HG02623 (cell line): Measurements from ENCODE around the gene PPP1R37.

Experiments used
- ATAC-seq: cut with Tn5 transposase; IDR thresholded peaks from one replicate; pipeline ENCODE4 v1.9.1; 2021; ENCODE audit warnings: moderate library complexity; ENCODE audit not compliant: unreplicated experiment

Gene PPP1R37

DNA sequence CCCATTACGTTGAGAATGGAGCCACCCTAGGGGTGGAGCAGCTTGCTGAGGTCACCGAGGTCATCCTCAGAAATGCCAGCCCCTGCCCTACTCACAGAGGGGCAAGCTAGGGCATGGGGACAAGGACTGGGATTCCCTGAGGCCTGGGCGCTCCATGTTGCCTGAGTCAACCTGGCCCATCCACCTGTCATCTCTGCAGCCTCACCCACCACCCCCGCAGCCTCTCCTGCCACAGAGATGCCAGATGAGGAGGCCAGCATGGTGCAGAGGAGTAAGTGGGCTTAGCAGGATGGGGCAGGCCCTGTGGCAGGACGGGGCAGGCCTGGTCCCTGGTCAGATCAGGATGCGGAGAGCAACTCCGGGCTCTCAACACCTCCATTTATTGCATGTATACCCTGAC is 58.3 kb downstream of the PPP1R37 start:
- ATAC-seq: no peak

DNA sequence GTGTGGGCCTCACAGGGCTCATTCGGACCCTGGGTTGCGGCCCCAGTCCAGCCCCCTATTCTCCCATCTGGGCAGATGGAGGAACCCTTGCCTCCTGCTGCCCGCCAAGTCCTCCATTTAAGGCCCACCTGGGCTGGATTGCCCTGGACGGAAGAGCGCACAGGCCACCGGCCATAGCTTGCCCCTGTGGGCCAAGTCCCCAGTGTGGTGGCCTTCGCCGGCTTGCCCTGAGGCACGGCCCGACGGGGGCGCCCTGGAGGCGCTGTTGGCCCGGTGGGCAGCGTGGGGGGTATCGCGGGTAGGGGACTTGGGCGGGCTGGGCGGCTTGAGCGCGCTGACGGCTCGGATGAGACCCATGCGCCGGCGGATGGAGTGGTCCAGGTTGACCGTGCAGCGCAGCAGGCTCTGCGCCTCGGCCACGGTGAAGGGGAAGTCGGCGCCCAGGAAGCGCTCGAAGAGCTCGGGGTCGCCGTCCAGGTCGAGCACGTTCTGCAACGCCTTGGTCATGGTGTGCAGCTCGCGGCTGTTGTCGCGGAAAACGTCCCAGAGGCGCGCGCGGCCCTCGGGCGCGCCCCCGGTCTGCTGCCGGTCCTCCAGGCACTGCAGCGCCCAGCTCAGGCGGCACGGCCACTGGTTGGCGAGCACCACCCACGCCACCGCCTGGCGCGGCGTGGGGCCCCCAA is 59.0 kb downstream of the PPP1R37 start:
- ATAC-seq: no peak

DNA sequence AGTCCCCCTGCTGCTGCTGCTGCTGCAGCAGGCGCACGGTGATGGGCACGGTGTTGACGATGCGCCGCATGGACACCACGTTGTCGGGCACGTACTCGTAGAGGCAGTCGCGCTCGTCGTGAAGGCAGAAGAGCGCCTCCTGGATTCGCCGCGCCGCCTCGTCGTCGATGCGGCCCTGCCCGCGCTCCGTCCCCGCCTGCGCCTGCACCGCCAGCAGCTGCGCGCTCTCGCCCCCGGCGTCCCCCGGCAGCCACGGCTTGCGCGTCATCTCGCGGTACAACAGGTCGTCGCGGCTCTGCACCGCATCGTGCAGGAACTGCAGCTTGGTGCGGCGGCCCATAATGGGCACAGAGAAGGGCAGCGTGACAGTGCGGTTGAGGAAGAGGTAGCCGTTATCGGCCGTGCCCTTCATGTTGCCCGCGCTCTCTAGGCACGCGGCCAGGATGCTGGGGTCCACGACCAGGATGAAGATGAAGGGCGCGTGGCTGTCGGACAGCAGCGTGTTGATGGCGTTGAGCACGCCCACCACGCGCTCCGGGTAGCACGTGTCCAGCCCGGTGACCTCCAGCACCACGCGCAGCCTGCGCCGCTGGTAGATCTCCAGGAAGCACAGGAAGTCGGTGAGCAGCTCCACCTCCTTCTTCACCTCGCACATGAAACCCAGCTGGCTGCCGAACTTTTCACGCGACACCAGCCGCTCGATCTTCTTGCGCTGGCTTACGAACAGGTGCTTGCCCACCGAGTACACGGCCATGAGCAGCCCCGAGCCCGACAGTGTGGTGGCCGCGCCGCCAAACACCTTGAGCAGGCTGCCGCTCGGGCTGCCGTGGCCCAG is 59.7 kb downstream of the PPP1R37 start:
- no peak for ATAC-seq

DNA sequence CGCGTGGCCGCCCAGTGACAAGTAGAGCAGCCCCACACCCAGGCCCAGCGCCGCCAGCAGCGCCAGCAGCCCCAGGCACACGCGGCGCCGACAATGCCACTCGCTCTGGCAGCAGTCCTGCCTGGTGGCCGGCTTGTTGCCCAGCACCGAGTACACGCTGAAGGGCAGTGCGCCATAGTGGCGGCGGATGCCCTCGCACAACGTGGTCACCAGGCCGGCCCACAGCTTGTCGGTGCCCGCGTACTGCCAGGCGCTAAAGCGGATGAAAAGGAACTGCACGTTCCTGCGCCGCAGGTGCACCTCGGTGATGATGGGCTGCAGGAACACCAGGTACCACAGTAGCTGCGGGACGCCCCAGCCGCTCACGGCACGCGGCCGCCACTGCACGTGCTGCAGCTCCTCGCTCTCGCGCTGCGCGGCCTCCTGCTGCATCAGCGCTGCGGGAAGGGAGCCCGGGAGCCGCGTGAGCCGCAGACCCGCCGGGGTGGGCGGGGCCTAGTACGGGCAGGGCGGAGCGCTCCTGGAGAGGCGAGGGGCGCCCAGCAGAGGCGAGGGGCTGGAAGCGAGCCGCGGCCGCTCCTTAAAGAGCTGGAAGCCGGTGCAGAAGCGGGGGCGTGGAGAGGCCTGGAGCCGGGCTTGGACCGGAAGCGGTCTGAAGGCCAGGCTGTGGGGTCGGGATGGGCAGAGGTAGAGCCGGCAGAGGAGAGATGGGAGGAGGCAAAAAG is 60.5 kb downstream of the PPP1R37 start:
- no peak for ATAC-seq

DNA sequence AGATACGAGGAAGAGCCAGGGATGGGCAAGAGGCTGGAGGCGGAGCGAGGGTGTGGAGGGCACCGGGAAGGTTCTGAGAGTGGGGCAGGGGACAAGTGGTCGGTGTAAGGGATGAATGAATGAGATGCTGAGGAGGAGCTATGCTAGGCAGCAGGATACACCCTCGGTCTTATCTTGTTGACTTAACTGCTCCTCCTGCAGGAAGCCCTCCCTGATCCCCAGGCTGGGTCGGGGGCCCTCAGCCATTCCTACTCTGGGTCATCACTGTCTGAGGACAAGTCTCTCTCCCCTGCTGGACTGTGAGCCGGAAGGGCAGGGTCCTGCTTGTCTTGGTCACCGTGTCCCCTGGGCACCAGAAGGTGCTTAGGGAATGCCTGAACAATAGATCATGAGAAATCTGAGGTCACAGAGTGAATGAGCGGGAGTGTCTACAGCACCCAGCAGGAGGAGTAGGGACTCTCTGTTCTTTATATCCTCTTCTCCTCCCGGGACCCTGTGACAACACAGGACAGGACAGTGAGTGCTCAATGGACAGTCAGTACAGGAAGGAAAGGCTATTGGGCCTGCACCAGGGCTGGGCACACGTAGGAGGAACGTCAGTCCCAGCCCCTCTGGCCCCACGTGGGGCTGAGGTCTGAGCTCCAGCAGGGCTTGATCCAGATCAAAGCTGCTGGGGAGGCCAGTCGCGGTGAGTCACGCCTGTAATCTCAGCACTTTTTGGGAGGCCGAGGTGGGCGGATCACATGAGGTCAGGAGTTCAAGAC is 61.3 kb downstream of the PPP1R37 start:
- ATAC-seq: no peak

DNA sequence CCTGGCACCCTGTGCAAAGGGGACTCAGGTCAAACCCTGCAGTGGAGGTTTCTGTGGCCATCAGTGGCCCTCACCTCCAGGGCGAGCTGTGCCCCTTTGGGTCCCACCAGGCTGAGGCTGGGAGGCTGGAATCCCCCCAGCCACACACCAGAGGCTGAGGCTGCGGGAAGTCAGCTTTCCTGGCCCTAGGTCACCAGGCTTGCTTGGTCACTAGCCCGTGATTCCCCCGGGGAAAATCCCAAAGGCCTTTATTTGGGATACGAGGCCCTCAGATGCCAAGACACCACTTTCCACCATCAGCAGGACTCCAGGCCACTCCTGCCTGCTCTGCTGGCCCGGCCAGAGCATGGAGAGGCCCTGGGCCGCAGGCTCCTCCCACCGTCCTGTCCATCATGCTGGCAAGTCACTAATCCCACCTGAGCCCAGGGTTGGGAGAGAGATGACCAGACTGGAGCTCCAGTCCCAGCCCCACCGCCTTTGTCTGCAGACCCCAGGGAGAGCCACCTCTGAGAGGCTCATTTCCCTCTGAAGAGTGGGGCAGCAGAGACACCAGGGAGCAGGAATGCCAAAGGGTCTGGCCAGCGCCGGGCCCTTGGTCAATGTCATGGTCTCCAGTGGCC is 63.1 kb downstream of the PPP1R37 start:
- ATAC-seq: no peak

DNA sequence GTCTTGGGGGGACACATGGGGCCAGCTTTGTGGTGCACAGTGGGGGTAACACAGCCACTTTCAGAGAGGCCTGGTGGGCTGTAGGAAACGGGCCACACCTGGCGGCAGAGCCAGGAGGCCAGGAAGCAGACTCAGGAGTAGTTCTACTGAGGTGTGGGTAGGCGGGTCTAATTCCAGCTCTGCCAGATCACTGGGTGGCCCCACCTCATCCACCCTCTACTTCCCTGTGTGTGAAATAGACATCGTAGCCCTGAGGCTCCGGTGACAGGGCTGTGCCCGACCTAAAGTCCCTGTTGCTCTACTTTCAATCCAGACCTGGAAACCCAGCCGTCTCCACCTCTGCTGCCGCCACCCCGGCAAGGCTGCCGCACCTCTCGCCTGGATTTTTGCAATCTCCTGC is 63.8 kb downstream of the PPP1R37 start:
- ATAC-seq: no peak

DNA sequence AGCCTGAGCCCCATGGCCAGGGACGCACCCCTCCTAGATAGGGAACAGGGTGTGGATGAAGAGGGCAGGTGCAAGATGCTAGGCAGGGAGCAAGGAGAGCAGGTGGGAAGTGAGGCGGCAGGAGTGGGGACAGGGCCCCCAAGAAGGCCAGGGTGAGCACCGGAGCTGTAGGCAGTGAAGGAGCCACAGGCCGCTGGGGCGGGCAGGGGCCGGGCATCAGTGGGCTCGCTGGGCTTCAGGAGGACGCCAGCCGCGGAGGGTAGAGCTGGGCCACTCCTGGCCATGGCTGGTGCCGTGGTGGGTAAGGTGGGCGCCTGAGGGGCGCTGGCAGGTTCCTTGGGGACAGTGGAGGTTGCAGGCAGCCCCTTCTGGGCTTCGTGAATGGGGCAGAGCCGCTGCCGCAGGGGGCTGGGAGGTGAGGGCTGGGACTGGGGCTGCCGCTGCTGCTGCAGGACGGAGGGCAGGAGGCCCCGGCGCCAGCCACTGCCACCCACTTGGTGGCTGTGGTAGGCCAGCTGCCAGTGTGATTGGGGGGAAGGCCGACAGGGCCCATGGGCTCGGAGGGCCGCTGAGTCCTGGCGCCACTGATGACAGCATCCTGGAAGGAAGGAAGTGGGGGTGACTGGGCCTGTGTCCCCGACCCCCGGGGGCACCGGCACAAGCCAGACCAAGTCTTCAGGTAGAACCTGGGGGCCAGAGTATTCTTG is 65.7 kb downstream of the PPP1R37 start:
- no peak for ATAC-seq

DNA sequence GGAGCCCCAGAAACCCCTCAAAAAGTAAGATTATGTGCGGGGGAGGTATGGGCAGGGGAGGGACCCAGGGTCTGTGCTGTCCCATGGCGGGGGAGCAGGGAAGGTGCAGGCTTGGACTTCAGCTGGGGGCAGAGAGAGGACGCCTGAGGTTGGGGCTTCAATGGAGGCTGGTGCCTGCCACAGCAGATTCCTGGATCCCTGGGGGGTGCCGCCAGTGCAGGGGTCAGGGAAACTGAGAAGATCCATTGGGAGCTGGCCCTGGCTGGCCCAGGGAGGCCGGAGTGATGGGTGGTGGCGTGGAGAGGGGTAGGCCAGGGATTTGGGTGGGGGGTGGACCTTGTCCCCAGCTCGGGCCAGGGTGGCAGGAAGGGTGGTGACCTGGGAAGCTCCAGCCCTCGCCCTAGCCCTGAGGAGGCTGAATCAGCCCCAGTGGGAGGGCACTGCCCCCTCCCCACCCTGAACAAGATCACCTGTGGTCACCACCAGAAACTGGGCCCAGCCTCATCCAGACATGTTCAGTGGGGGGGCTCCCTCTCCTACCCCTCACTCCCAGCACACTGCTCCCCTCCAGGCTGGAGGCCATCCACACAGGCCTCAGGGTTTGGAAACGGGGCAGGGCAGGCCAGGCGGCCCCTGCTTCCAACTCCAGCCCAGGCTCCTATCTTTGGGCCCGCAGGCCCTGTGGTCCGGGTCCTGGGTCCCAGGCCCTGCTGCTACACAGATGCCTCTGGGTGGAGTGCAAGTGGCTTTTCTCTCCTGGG is 66.4 kb downstream of the PPP1R37 start:
- no peak for ATAC-seq

DNA sequence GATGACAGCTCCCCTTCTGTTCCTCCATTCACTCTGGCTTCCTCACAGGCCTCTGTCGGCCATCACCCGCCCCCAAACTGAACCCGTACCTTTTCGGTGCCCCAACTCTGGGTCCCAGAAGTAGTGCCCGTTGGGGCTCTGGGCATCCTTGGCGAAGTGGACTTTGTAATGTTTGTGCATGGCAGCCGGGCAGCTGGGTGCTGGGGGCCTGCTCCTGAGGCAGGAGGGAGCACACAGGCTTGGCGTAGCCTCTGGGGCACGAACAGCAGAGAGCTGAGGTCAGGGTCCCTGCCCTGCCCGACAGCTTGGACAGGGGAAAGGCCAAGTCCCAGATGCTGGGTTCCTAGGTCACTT is 67.0 kb downstream of the PPP1R37 start:
- ATAC-seq: no peak

DNA sequence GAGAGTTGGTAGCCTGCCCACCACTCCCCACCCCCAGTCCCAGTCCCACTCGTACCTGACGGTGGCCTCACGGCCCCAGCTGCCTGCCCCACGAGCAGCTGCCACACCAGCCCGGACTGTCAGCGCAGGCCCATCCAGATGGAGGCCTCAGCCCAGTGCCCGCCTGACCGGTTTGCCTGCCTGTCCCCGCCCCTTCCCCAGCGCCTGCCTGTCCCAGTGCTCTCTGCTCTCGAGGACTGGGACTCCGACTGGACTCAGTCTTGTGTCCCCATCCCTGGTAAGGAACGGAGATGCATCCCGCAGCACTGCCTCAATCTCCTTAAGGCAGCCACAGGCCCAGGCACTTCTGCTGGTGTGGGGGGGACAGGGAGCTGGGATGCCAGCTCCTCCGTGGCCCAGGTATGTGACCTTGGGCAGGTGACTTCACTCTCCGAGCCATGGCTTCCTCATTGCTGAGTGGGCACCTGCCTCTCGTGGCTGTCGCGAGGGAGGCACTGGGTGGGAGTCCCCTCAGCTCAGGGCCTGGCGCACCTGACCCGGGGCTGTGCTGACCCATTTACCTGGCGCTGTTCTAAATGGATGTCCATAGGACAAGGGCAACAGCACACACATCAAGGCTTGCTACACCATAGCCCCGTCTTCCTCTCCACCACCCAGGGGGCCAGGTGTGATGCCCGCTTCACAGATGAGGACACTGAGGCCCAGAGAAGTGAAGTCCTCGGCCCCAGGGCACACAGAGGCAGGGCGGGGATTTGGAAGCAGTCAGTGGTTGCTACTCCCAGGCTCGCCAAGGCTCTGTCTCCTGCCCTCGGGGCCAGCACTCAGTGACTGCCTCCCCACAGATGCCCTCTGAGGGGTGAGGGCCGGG is 68.1 kb downstream of the PPP1R37 start, which contains the start of gene NKPD1:
NKPD1 (minus strand) TSS at position 113 of the 868 bp plus-strand sequence. CDS start 832 bp downstream, outside the sequence.
- no peak for ATAC-seq

DNA sequence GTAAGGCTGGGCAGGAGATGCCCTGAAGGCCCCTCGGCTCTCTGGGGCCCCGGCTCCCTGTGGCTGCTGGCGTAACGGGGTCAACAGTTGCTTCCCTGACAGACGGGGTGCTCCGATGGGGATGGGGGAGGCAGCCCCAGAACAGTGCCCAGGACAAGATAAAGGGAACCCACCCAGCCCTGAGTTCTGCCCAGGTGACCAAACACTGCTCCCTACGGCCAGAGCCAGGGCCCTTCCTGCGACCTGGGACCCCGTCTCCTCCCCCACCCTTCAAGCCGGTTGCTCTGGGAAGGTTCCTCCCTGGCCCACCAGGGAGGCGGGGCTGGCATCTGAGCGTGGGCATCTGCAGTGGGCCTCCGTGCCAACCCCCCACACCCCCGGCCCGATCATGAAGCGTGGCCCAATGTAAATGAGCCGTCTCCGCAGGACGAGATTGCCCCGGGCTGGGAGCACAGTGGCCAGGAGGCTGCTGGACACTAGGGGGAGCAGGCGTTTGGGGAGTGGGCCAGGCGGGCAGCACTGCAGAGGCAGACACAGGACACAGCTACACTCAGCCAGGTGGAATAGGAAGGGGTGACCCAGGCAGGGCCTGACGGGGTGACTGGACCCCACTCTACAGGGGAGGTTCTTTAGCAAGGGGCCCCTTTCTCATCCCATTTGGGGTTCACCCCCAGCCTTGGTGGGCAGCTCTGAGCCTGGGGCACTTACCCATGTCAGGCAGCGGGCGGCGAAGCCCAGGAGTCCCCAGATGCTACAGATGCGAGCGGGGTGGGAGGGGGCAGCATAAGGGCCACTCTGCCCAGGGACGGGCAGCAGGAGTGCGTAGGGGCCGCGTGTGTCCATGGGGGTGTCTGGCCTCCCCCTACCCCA is 69.0 kb downstream of the PPP1R37 start:
- no peak for ATAC-seq

DNA sequence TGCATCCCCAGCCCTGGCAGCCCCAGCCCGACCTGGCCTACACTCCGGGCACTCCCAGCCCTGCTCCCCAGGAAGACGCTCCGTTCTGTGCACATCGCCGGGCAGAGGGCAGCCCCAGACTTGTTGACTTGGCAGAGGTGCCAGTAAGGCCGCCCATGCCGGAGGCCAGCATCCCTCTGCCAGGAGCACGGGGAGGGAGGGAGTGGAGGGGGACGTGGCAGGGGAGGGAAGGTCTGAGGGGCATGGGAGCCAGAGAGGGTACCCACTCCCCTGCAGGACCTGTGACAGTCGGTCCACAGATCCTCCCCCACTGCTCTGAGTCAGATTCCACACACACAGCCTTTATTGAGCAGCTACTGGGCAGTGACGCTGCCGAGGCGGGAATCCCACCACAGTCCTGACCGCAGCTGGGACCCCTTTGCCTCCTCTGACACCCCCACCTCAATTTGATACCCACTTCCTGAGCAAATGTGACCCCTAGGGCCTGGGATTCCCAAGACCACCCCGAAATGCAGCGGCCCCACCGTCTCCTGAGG is 69.7 kb downstream of the PPP1R37 start:
- no peak for ATAC-seq

DNA sequence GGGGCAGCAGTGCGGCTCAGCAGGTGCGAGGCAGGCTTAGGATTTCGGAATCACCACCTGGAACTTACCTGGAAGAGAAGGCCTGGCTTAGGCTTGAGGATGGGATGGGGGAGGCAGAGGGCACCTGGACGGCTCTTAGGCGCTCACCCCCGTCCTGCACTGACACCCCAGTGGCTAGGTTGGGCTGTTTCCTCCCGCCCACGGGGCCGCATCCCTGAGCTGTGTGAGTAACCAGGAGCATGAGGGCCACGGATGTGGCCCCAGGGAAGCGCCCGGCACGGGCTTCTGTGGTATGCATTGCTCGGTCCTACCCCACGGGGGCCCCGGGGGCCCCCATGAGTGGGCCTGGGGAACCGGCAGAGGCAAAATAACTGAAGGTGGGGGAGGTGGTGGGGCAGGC is 70.2 kb downstream of the PPP1R37 start:
- no peak for ATAC-seq

DNA sequence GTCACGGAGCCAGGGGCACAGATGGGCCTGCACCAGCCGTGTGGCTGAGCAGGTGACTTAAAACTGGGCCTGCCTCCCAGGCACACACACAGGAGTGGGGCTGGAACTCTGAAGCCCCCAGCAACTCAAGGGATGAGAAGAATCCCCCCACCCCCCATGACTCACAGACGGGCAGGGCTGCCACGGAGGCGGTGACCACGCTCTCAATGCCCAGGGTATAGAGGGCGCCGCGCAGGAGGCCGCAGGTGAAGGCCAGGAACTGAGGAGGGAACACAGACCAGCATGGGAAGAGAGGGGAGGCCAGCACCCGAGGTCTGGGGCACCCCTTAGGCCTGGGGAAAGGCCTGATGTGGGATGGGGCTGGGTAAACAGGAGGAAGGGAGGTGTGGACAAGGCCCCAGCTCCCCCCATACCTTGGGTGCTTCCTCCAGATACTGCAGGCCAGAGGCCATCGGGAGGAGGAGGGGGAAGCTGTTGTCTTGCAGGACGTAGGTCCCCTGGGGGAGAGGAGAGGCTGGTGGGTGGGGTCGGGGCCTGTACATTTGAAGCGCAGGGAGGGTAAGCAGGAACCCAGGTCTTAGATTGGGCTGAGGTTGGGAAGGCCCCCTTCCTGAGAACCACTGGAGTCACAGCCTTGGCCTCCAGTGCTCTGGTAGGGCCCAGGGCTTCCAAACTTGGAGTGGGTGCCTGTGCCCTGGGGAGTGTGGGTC is 70.9 kb downstream of the PPP1R37 start:
- no peak for ATAC-seq

DNA sequence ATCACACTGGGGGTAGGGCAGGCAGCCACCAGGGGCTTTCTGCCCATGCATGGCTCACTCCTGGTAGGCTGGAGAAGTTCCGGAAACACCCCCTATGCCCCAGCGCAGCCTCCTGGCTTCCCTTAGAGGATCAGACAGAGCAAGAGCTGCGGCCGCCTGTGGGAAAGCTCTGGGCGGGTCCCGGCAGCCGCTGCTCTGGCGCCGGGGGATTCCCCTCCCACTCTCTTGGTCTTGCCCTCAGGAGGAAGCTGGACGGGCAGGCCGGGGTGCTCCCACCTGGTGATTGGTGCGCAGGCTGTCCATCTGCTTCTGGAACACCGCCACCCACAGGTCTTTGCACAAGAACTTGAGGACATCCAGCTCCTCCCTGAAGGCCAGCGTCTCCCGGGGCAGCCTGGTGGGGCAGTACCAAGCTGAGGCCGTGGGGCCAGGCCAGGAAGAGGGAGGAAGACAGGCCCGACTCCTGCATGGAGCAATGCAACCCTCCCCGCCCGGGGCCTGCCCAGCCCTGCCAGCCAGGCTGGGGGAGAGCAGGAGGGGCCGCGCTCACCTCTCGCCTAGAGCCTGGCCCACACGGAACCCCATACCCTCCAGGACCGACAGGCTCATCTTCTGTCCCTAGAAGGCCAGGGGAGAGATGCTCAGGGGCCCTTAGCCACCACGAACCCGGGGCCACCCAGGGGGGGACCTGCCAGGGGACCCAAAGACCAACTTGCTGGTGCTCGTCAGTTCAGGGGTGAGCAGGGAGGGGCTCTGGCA is 71.8 kb downstream of the PPP1R37 start:
- ATAC-seq: peak; percentile 60
